PC-3 (cell line): Measurements from ENCODE around the gene KCNH3. TPM values are rescaled to one million over a fixed set of nuclear protein-coding genes. Genes with fewer than 3 reads are reported as not detected.

Experiments
- ATAC-seq: fragments of 200-7000 bp; cut with Tn5 transposase; 2 replicates; pipeline ENCODE4 v1.9.1; 2020; ENCODE audit warnings: mild to moderate bottlenecking, moderate library complexity
- BruUV-seq: library from RNA; stranded (reverse); fragments of 400-500 nt; replicated peaks from 2 replicates; lab custom pipeline; 2021; lab: Mats Ljungman, UMichigan
- CTCF ChIA-PET: fragments of 300-600 bp; sonication (Branson Sonifier 250); formaldehyde crosslinking; loops from one replicate; lab custom pipeline; 2022; ENCODE audit warnings: antibody characterized with exemption; lab: Charles Lee
- POLR2A ChIA-PET: fragments of 300-600 bp; sonication (Branson Sonifier 250); formaldehyde crosslinking; loops from one replicate; lab custom pipeline; 2022; ENCODE audit warnings: antibody characterized with exemption; ENCODE audit not compliant: unreplicated experiment; lab: Charles Lee
- DNase-seq: peaks from one replicate; pipeline ENCODE4 v3.0.0-alpha.2; 2015
- H2AFZ ChIP-seq: fragments of 300-600 bp; sonication (generic); 2 replicates; pipeline ENCODE4 v1.6.0; 2016; ENCODE audit warnings: antibody characterized with exemption, low read length
- H3F3A ChIP-seq: fragments of 300-600 bp; sonication (generic); one replicate; pipeline ENCODE4 v1.6.0; 2017; ENCODE audit warnings: antibody characterized with exemption, low read length, control low read depth, mild to moderate bottlenecking; ENCODE audit not compliant: unreplicated experiment
- H3K27ac ChIP-seq: fragments of 300-600 bp; sonication (generic); 2 replicates; pipeline ENCODE4 v1.5.1; 2016; ENCODE audit warnings: mild to moderate bottlenecking, low read length
- H3K27me3 ChIP-seq: fragments of 300-600 bp; sonication (generic); 2 replicates; pipeline ENCODE4 v1.6.1; 2016; ENCODE audit warnings: low read length, mixed read lengths
- H3K36me3 ChIP-seq: fragments of 300-600 bp; sonication (generic); 2 replicates; pipeline ENCODE4 v1.6.1; 2016; ENCODE audit warnings: low read depth, mixed run types, low read length, mixed read lengths
- H3K4me1 ChIP-seq: fragments of 300-600 bp; sonication (generic); 2 replicates; pipeline ENCODE4 v1.5.1; 2016; ENCODE audit warnings: low read length; ENCODE audit not compliant: insufficient read depth
- H3K4me2 ChIP-seq: fragments of 300-600 bp; sonication (generic); 2 replicates; pipeline ENCODE4 v1.6.0; 2016; ENCODE audit warnings: low read length
- H3K4me3 ChIP-seq: fragments of 300-600 bp; sonication (generic); 2 replicates; pipeline ENCODE4 v1.5.1; 2016; ENCODE audit warnings: mild to moderate bottlenecking, low read length, mixed read lengths
- H3K79me2 ChIP-seq: fragments of 300-600 bp; sonication (generic); 2 replicates; pipeline ENCODE4 v1.6.1; 2017; ENCODE audit warnings: low read length, mixed read lengths
- H3K9ac ChIP-seq: fragments of 300-600 bp; sonication (generic); 2 replicates; pipeline ENCODE4 v1.6.0; 2016; ENCODE audit warnings: mild to moderate bottlenecking, low read length
- H3K9me2 ChIP-seq: fragments of 300-600 bp; sonication (generic); replicated peaks from 2 replicates; pipeline ENCODE4 v1.6.1; 2016; ENCODE audit warnings: mixed run types, low read length, mixed read lengths
- H3K9me3 ChIP-seq: fragments of 300-600 bp; sonication (generic); 2 replicates; pipeline ENCODE4 v1.6.1; 2016; ENCODE audit warnings: low read length, mixed read lengths
- H4K20me1 ChIP-seq: fragments of 300-600 bp; sonication (generic); 2 replicates; pipeline ENCODE4 v1.6.1; 2016; ENCODE audit warnings: low read length, mixed read lengths
- EZH2 ChIP-seq: fragments of 300-600 bp; sonication (generic); IDR thresholded peaks from one replicate; pipeline ENCODE4 v1.6.1; 2017; ENCODE audit warnings: antibody characterized with exemption, mild to moderate bottlenecking, low read length; ENCODE audit not compliant: unreplicated experiment
- EZH2phosphoT487 ChIP-seq: fragments of 300-600 bp; sonication (generic); IDR thresholded peaks from 2 replicates; pipeline ENCODE4 v1.6.1; 2018; ENCODE audit warnings: mild to moderate bottlenecking, antibody characterized with exemption, low read length, borderline replicate concordance
- intact Hi-C: fragments of 100-400 bp; cut with micrococcal nuclease; formaldehyde crosslinking; loops from 2 replicates; pipeline ENCODE4 v1.9.0; 2023
- total RNA-seq: library from RNA; depleted of rRNA; stranded (reverse); fragments of >200 nt; gene quantifications from 2 replicates; pipeline ENCODE4 v1.2.3, GENCODE V29; 2014
- TF ChIP-seq, protein P1 (sequence below): fragments of 300-600 bp; sonication (generic); conservative IDR thresholded peaks from 2 replicates; pipeline ENCODE4 v1.5.1; 2017; ENCODE audit warnings: antibody characterized with exemption, low read depth, mild to moderate bottlenecking, low read length

KCNH3 gene
- total RNA-seq, 1 experiment from 2014 or later, result 0.07 TPM

DNA sequence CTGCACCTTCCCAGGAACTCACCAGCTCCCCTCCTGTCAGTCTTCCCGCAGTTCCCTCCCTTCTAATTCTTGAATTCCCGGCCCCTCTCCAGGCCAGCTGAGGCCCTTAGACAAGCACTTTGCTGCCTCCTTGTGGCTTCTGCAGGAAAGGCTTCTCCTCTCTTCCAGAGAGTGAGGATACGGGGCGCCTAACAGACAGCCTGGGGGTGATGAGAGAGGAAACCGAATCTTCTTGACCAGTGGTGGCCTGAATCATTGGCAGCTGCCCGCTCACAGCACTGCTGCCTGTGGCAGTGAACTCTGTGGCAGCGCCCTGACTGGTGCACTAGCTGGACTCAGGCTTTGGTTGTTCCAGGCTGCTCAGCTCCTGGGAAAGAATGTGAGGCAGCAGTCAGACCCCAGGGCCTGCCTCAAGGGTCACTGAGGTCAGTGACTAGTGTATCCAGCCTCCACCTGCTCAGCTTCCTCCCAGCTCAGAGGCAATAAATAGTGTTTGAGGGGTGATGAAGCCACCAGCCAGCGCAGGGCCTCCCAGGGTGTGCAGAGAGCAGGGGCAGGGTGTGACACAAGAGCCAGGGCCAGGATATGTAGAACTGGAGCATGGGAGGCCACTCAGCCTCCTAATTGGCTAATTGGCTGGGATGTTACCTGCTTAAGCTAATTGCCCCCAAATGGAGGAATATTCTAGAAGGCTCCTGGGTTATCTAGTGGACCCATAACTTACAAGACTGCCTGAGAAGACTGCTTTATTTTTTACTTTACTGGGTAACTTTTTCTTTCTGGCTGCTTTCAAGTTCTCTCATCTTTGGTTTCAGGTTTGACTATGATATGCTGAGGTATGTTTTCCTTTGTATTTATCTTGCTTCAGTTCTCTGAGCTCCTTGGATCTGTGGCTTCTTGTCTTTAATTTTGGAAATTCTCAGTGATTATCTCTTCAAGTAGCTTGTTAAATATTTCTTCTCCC is 42.0 kb downstream of the KCNH3 start:
- no peaks in the 10 kb centered on the region for H4K20me1 ChIP-seq
- H3F3A ChIP-seq, result no peaks in the 10 kb centered on the region
- no peak overlapping the region for H3K4me3 ChIP-seq
- intact Hi-C loops, result loop anchor here (1.0 kb wide), 1 partner anchor 28 kb away; no protein-coding TSS in a partner anchor
- no peaks in the 10 kb centered on the region for H3K27me3 ChIP-seq
- TF ChIP-seq, protein P1, sequence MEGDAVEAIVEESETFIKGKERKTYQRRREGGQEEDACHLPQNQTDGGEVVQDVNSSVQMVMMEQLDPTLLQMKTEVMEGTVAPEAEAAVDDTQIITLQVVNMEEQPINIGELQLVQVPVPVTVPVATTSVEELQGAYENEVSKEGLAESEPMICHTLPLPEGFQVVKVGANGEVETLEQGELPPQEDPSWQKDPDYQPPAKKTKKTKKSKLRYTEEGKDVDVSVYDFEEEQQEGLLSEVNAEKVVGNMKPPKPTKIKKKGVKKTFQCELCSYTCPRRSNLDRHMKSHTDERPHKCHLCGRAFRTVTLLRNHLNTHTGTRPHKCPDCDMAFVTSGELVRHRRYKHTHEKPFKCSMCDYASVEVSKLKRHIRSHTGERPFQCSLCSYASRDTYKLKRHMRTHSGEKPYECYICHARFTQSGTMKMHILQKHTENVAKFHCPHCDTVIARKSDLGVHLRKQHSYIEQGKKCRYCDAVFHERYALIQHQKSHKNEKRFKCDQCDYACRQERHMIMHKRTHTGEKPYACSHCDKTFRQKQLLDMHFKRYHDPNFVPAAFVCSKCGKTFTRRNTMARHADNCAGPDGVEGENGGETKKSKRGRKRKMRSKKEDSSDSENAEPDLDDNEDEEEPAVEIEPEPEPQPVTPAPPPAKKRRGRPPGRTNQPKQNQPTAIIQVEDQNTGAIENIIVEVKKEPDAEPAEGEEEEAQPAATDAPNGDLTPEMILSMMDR, result peak; percentile 92
- no peak for TF ChIP-seq EZH2
- no peak overlapping the region for H2AFZ ChIP-seq
- H3K9ac ChIP-seq, result no peak overlapping the region
- ChIA-PET POLR2A (no interaction called here), CTCF (interaction anchor here (0.6 to 1.2 kb wide), 13 partner anchors 10 to 283 kb away, joined by 3 to 9 read pairs (median 4); no protein-coding TSS in a partner anchor)
- no peak overlapping the region for H3K4me2 ChIP-seq
- H3K9me3 ChIP-seq, result no peaks in the 10 kb centered on the region
- no TSS peak for BruUV-seq
- DNase-seq (peak; percentile 90), ATAC-seq (peak; percentile 93)
- H3K79me2 ChIP-seq, result no peaks in the 10 kb centered on the region
- H3K36me3 ChIP-seq, result peaks cover 7% of the 10 kb centered on the region; the same call in 1 of the 2 replicates
- no peaks in the 10 kb centered on the region for H3K9me2 ChIP-seq
- no peaks in the 10 kb centered on the region; the same call in 1 of the 2 replicates for H3K4me1 ChIP-seq
- H3K27ac ChIP-seq, result no peak overlapping the region

- no TSS peak for BruUV-seq
- CTCF ChIA-PET, result no interaction called here
- H3K9me2 ChIP-seq, result no peaks in the 10 kb centered on the region
- H3K4me3 ChIP-seq, result no peak overlapping the region
- ATAC-seq (no peak), DNase-seq (no peak)
- no peaks in the 10 kb centered on the region for H3F3A ChIP-seq
- TF ChIP-seq, protein P1, result no peak
- TF ChIP-seq EZH2 (no peak), EZH2phosphoT487 (no peak)
- H3K9ac ChIP-seq, result no peak overlapping the region
- H3K27ac ChIP-seq, result no peak overlapping the region
- H3K4me2 ChIP-seq, result no peak overlapping the region
- H3K79me2 ChIP-seq, result no peaks in the 10 kb centered on the region
- POLR2A ChIA-PET, result no interaction called here
- intact Hi-C loops, result no loop called here
- H3K36me3 ChIP-seq, result peaks cover 10% of the 10 kb centered on the region; the same call in 1 of the 2 replicates
- no peaks in the 10 kb centered on the region for H4K20me1 ChIP-seq
- H2AFZ ChIP-seq, result no peak overlapping the region
- H3K4me1 ChIP-seq, result no peaks in the 10 kb centered on the region; the same call in 1 of the 2 replicates
- no peaks in the 10 kb centered on the region for H3K9me3 ChIP-seq
- H3K27me3 ChIP-seq, result no peaks in the 10 kb centered on the region
Observed at GRCh38 chr12:49582201-49582600, 43.4 kb downstream of the KCNH3 start.

DNA sequence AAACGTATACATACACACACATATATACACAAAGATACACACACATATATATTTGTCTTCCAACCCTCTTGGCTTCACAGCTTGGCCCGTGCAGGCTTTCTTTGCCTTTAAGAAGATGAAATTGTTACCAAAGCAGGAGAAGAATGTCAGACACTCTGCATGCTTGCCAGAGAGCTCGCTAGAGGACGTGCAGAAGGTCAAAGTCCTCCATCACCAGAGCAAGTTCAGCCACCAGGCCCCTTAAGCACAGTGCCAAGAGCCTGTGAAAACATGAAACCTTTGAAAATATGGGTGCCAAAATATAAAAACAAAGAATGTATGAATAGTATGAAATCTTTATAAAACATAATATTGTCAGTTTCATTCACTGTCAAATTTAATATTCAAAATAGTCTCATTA is 44.0 kb downstream of the KCNH3 start:
- H3K4me3 ChIP-seq, result no peak overlapping the region
- no peak overlapping the region for H3K27ac ChIP-seq
- H3K9ac ChIP-seq, result no peak overlapping the region
- no peaks in the 10 kb centered on the region; the same call in 1 of the 2 replicates for H3K4me1 ChIP-seq
- no peak for DNase-seq
- peaks cover 10% of the 10 kb centered on the region; the same call in 1 of the 2 replicates for H3K36me3 ChIP-seq
- no peak for ATAC-seq
- H3K79me2 ChIP-seq, result no peaks in the 10 kb centered on the region
- H4K20me1 ChIP-seq, result no peaks in the 10 kb centered on the region
- H3F3A ChIP-seq, result no peaks in the 10 kb centered on the region
- H3K9me2 ChIP-seq, result no peaks in the 10 kb centered on the region
- intact Hi-C loops, result no loop called here
- no peak overlapping the region for H2AFZ ChIP-seq
- H3K27me3 ChIP-seq, result no peaks in the 10 kb centered on the region
- H3K9me3 ChIP-seq, result no peaks in the 10 kb centered on the region
- CTCF ChIA-PET, result no interaction called here
- TF ChIP-seq EZH2phosphoT487 (no peak), EZH2 (no peak)
- TF ChIP-seq, protein P1, result no peak
- no TSS peak for BruUV-seq
- no peak overlapping the region for H3K4me2 ChIP-seq
- POLR2A ChIA-PET, result no interaction called here
